Adipocyte (in vitro differentiated cells): ENCODE results near the gene ZC3H12A.

Source experiments
- DNase-seq: peaks from one replicate; pipeline ENCODE4 v3.0.0-alpha.2; 2015; ENCODE audit warnings: low read depth
- H3K27me3 ChIP-seq: replicated peaks from 2 replicates; pipeline ENCODE4 v1.7.0; 2013; ENCODE audit warnings: mild to moderate bottlenecking, low read length, moderate library complexity; ENCODE audit not compliant: control insufficient read depth, insufficient read depth
- H3K36me3 ChIP-seq: 2 replicates; pipeline ENCODE4 v1.7.0; 2013; ENCODE audit warnings: low read length, mild to moderate bottlenecking, moderate library complexity; ENCODE audit not compliant: control insufficient read depth, insufficient read depth, severe bottlenecking
- H3K4me1 ChIP-seq: 2 replicates; pipeline ENCODE4 v1.7.0; 2013; ENCODE audit warnings: mild to moderate bottlenecking, low read length, moderate library complexity; ENCODE audit not compliant: control insufficient read depth, insufficient read depth
- H3K4me3 ChIP-seq: 2 replicates; pipeline ENCODE4 v1.7.0; 2013; ENCODE audit warnings: mild to moderate bottlenecking, low read length, moderate library complexity
- H3K9ac ChIP-seq: 2 replicates; pipeline ENCODE4 v1.7.0; 2013; ENCODE audit warnings: mild to moderate bottlenecking, low read length, moderate library complexity
- H3K9me3 ChIP-seq: 2 replicates; pipeline ENCODE4 v1.7.0; 2013; ENCODE audit warnings: mild to moderate bottlenecking, low read length, moderate library complexity; ENCODE audit not compliant: control insufficient read depth

Gene ZC3H12A

GRCh38 chr1:37456614-37457013, 17.8 kb upstream of the ZC3H12A start:
- no peaks in the 10 kb centered on the region for H3K9me3 ChIP-seq
- no peaks in the 10 kb centered on the region for H3K27me3 ChIP-seq
- no peak overlapping the region for H3K9ac ChIP-seq
- H3K4me3 ChIP-seq = no peak overlapping the region
- no peaks in the 10 kb centered on the region for H3K36me3 ChIP-seq
- peaks cover 12% of the 10 kb centered on the region for H3K4me1 ChIP-seq
- no peak for DNase-seq

- H3K4me1 ChIP-seq = peaks cover 8% of the 10 kb centered on the region
- no peak overlapping the region for H3K4me3 ChIP-seq
- no peak for DNase-seq
- H3K27me3 ChIP-seq = no peaks in the 10 kb centered on the region
- H3K9me3 ChIP-seq = no peaks in the 10 kb centered on the region
- no peaks in the 10 kb centered on the region for H3K36me3 ChIP-seq
- H3K9ac ChIP-seq = no peak overlapping the region
Observed at GRCh38 chr1:37458551-37458950, 15.8 kb upstream of the ZC3H12A start.

DNA sequence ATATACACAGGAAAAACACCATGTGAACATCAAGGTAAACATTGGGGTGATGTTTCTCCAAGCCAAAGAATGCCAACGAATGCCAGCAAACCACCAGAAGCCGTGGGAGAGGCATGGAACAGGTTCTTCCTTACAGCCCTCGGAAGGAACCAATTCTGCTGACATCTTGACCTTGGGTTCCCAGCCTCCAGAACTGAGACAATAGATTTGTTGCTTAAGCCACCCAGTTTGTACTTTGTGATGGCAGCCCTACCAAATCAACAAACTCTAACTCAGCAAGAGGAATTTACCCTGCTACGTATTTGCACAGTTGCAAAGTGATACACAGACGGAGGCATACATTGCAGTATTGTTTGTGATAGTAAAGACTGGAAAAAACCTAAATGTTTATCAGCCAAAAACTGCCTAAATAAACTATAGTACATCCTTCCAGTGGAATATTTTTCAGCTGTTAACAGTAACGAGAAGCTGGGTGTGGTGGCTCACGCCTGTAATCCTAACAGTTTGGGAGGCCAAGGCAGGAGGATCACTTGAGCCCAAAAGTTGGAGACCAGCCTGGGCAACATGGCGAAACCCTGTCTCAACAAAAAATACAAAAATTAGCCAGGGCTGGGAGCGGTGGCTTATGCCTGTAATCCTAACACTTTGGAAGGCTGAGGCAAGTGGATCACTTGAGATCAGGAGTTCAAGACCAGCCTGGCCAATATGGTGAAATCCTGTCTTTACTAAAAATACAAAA, 12.5 kb upstream of the ZC3H12A start:
- no peaks in the 10 kb centered on the region for H3K27me3 ChIP-seq
- H3K4me1 ChIP-seq = peaks cover 13% of the 10 kb centered on the region
- no peaks in the 10 kb centered on the region for H3K9me3 ChIP-seq
- no peak for DNase-seq
- H3K9ac ChIP-seq = no peak overlapping the region
- H3K4me3 ChIP-seq = no peak overlapping the region
- no peaks in the 10 kb centered on the region for H3K36me3 ChIP-seq

GRCh38 chr1:37464443-37464842, 9.9 kb upstream of the ZC3H12A start:
- Histone ChIP-seq H3K27me3 (no peaks in the 10 kb centered on the region), H3K36me3 (no peaks in the 10 kb centered on the region), H3K9ac (no peak overlapping the region), H3K4me1 (peaks cover 13% of the 10 kb centered on the region), H3K9me3 (no peaks in the 10 kb centered on the region), H3K4me3 (no peak overlapping the region)
- DNase-seq = no peak

DNA sequence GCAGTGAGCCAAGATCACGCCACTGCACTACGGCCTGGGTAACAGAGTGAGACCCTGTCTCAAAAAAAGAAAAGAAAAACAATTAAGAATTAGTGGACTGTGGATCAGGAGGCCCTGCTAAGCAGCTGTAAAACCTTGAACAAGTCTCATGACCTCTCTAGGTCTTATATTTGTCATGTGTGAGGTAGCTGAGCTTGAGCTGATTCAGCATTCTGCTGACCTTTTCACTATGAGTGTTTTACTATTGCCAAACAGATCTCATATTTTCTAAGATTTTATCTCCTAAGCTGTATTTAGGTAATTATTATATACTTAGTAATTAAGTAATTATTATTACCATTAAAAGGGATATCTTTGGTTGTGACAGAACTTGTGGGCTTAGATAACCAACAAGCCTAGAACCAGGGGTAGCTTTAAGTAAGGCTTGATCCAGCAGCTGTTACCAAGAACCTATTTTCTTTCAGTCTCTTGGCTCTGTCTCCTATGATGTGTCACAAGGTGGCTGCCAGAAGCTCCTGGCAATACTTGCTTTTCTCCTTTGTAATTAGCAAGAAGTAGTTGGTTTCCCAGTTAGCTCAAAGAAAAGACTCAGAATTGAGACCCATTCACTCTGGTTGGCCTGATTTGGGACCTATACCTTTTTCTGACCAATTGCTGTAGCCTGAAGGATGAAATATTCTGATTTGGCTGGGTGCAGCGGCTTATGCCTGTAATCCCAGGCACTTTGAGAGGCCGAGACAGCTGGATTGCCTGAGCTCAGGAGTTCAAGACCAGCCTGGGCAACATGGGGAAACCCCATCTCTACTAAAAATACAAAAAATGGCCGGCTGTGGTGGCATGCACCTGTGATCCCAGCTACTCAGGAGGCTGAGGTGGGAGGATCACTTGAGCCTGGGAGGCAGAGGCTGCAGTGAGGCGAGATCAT, 8.5 kb upstream of the ZC3H12A start:
- peaks cover 13% of the 10 kb centered on the region for H3K4me1 ChIP-seq
- no peak overlapping the region for H3K9ac ChIP-seq
- DNase-seq = peak; percentile 8
- no peak overlapping the region for H3K4me3 ChIP-seq
- no peaks in the 10 kb centered on the region for H3K9me3 ChIP-seq
- H3K36me3 ChIP-seq = no peaks in the 10 kb centered on the region
- no peaks in the 10 kb centered on the region for H3K27me3 ChIP-seq

DNA sequence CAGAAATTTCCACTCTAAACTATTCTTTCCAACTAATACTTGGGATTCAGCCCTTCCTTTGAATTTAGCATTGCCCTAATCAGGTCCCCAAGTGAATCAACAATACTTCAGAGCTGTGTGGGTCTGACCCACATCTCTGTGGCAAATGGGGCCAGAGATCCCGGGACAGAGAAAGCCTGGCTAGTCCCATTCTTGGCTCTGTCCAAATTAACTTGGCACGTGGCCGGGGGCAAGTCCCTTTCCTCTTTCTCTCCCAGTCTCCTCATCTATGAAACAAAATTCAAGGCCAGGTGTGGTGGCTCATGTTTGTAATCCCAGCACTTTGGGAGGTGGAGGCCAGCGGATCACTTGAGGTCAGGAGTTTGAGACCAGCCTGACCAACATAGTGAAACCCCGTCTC, 6.3 kb upstream of the ZC3H12A start:
- H3K36me3 ChIP-seq = no peaks in the 10 kb centered on the region
- no peak for DNase-seq
- no peak overlapping the region for H3K9ac ChIP-seq
- H3K9me3 ChIP-seq = no peaks in the 10 kb centered on the region
- H3K4me3 ChIP-seq = no peak overlapping the region
- no peaks in the 10 kb centered on the region for H3K27me3 ChIP-seq
- peaks cover 31% of the 10 kb centered on the region for H3K4me1 ChIP-seq

- Histone ChIP-seq H3K36me3 (no peaks in the 10 kb centered on the region), H3K4me1 (peaks cover 42% of the 10 kb centered on the region), H3K27me3 (no peaks in the 10 kb centered on the region), H3K9me3 (no peaks in the 10 kb centered on the region), H3K9ac (no peak overlapping the region), H3K4me3 (no peak overlapping the region)
- no peak for DNase-seq
Observed at GRCh38 chr1:37469386-37469785, 5.0 kb upstream of the ZC3H12A start.

DNA sequence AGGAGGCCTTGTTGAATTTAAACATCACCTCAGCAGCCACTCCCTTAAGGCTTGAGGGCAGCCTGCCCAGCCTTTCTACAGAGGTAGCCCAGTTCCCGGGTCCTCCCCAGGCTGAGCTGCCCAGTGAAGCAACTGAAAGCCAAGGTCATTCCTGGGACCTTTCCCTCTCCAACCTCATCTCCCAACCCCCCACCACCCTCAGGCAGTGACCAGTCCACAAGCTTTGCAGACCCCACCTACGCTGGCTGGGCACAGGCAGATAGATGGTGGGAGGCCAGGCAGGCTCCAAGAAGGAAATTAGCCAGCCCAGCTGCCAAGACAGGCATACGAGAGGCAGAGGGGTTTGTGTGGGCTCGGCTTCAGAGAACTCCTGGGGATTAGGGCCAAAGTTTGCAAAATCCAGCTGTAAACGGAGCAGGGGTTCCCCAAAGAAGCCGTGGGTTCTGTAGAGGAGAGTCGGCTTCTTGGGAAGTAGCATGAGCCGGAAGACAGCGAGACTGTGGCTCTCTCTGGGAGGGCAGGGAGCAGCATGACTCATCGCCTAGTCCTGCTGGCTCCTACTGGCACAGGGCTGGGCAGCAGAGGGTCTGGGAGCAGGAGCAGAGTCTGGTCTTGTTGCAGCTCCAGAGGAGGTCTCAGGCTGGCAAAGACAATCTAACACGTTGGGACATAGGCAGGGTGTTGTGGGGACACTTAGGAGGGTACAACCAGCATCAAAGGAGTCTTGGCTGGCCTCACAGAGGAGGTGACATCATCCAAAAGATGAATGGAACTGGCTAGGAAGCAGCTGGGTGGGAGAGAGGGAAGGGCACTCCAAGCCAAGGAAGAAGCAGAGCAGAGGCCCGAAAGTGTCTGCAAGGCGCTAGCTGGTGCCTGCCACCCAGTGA, 2.8 kb upstream of the ZC3H12A start:
- H3K4me3 ChIP-seq = peak overlapping the region; percentile 72
- peaks cover 45% of the 10 kb centered on the region for H3K4me1 ChIP-seq
- DNase-seq = peak; percentile 95
- peaks cover 7% of the 10 kb centered on the region for H3K36me3 ChIP-seq
- no peaks in the 10 kb centered on the region for H3K27me3 ChIP-seq
- no peaks in the 10 kb centered on the region for H3K9me3 ChIP-seq
- peak overlapping the region; percentile 78 for H3K9ac ChIP-seq

DNA sequence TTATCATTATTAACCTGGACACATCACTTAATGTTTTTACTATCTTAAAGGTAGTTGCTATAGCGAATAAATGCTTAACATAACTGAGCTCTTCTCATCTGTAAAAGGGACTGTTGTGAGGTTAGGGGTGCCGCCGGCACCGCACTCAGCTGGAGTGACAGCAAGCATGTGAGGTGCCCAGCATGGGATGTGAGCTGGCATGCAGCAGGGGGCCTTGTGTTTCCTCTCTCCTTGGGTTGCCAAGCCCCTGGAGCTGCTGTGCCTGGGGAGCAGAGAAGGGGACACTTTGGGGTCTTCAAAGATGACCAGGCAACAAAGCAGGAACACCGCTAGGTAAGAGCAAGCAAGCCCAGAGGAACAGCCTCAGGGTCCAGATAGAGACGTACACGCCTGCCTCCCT, 2.1 kb upstream of the ZC3H12A start:
- H3K9ac ChIP-seq = peak overlapping the region; percentile 78
- no peaks in the 10 kb centered on the region for H3K27me3 ChIP-seq
- DNase-seq = no peak
- H3K36me3 ChIP-seq = peaks cover 7% of the 10 kb centered on the region
- H3K4me1 ChIP-seq = peaks cover 51% of the 10 kb centered on the region
- H3K4me3 ChIP-seq = peak overlapping the region; percentile 72
- no peaks in the 10 kb centered on the region for H3K9me3 ChIP-seq

- H3K4me1 ChIP-seq = peaks cover 58% of the 10 kb centered on the region
- peak overlapping the region; percentile 94 for H3K9ac ChIP-seq
- no peaks in the 10 kb centered on the region for H3K27me3 ChIP-seq
- DNase-seq = no peak
- H3K9me3 ChIP-seq = no peaks in the 10 kb centered on the region
- peak overlapping the region; percentile 93 for H3K4me3 ChIP-seq
- H3K36me3 ChIP-seq = peaks cover 12% of the 10 kb centered on the region
Observed at GRCh38 chr1:37472994-37473393, 1.4 kb upstream of the ZC3H12A start.
